Stimulated activated CD8-positive, alpha-beta memory T cell treated with anti-CD3 and anti-CD28 coated beads, Interleukin-15, amount 100 ng/mL, for 4 hours (primary cell): Measurements from ENCODE around the gene MNT.

ENCODE experiments used
- DNase-seq, 2 donors: peaks; one replicate each; pipeline ENCODE4 v3.0.0-alpha.2; 2020; ENCODE audit warnings: low read depth in 2 of 2

MNT gene

DNA sequence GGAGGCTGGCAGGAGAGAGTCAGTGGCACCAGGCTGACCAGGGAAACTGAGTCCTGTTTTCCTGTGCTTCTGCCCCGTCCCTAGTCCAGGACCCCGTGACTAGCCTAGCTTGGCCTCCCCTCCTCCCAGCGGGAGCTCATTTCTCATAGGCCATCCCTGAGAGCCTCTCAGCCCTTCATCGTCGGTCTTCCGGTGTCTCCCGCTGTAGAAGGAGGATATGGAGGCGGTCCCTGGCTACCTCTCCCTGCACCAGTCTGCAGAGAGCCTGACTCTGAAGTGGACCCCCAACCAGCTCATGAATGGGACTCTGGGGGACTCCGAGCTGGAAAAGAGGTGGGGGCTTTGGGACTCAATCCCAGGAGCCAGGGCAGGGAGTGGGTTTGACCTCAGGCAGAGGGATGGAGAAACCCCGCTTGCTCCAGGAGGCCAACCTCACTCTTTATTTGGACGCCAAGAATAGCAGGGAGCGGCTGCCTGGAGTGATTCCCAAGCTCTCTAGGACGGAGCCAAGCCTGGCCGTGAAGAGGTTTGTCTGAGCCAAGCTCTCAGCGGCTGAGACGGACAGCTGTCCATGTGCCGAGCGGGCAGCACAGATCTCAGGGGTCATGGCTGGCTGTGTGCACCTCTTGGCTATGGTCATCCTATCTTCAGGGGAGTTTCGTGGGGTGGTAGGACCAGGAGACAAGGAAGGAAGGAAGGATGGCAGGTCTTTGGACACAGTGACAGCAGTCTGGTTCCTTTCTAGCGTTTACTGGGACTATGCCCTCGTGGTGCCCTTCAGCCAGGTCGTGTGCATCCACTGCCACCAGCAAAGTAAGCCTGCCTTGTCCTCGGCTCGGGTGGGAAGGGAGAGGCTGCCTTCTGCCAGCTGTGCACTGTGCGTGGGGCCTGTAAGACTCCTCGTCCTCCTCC lies 36.8 kb downstream of the MNT start:
- DNase-seq, result no peak

DNA sequence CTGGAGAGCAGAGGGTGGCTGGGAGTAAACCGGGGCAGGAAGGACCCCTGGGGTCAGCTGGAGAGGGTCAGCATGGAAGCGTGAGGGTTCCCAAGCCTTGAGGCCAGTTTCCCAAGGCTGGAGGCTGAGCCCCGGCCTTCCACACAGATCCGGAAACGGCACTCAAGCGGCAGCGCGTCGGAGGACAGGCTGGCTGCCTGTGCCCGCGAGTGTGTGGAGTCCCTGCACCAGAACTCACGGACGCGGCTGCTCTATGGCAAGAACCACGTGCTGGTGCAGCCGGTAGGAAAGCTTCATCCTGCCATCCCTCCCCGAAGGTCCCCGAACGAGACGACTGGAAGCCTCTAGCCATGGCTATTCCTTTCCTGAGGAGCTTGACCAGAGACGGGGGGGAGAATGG lies 37.5 kb downstream of the MNT start:
- no peak for DNase-seq

DNA sequence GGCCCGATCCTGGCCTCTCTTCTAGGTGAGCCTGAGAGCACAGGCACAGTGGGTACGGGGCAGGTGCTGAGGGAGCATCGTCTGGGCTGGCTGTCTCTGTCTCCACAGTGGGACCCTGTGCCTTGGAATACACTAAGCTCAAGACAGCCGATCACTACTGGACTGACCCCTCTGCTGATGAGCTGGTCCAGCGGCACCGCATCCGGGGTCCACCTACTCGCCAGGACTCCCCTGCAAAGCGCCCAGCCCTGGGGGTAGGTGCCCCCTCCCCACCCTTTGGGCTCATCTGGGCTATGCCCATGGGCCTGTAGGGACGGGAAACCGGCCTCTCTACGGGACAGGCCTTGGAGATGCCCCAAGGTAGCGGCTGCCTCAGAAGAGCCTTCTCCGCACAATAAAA lies 38.0 kb downstream of the MNT start:
- DNase-seq, result no peak

DNA sequence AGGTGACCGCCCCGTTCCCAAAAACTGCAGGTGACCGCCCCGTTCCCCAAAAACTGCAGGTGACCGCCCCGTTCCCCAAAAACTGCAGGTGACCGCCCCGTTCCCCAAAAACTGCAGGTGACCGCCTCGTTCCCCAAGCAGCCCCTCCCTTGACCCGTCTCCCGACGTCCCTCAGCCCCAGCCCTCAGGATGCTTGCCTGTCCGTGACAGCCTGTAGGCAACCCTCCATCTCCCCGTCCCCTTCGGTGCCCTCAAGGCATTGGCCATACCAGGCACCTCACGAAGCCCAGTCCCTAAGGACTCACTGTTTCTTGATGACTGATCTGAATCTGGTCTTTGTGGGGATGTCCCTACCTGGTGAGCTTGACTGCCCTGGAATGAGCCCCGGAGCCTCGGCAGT lies 38.4 kb downstream of the MNT start:
- no peak for DNase-seq

DNA sequence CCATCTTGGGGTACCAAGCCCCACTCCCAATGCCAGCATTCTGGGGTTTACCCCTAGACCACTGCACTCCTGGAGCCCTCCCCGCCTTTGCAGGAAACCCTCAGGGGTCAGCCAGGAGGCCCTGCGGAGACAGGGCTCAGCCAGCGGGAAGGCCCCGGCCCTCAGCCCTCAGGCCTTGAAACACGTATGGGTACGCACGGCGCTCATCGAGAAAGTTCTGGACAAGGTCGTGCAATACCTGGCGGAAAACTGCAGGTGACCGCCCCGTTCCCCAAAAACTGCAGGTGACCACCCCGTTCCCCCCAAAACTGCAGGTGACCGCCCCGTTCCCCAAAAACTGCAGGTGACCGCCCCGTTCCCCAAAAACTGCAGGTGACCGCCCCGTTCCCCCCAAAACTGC lies 38.8 kb downstream of the MNT start:
- DNase-seq, result no peak

DNA sequence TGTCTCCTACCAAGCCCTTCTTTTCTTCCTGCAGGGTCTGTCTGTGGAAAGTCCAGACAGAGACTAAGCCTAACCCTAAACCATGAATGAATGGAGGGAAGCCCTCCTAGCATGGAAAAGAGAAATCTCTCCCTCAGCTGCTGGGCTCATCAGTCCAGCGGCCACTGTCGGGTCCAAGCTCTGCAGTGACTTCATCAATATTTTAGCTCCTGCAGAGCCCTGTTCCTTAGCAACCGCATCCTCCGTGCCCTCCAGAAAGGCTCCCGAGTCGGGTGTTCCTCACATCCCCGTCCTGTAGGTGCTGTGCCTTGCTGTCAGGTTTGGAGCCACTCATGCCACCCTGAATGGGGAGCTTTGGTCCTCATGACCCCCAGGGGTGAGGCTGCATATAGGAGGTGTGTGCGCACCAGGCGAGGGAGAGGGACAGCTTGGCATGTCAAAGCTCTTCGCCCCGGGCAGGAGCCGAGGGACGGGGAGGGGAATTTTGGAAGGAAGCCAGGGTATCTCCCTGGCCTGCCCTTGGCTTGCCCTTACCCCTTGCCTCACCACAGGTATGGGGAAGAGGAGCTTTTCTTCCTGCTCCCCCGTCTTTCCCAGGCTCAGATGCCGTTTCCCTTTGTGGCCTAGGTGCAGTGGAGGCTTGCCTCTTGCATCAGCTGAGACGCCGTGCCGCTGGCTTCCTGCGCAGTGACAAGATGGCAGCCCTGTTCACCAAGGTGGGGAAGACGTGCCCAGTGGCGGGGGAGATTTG lies 39.7 kb downstream of the MNT start:
- no peak for DNase-seq

DNA sequence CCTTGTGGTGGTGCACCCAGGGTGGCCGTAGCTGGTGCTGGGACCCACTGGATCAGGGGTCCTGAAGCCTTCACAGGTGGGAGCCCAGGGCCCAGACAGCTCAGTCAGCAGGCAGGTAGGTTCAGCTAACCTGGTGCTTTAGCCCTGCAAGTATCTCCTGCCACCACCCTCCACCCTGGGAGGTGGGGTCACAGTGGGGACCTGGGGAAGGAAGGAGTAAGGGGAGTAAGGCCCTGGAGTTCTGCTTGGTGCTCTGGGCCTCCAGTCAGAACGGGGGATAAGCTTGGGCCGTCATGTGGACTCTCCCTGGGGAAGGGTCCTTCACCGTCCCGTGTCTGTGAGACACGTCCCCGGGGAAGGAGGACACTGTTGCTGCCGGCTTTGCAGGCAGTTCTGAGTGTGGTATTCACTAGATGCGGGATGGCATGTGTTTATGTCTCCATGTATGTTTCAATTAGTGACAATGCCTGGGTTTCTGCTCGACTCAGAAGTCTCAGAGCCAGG lies 42.9 kb downstream of the MNT start:
- no peak for DNase-seq

DNA sequence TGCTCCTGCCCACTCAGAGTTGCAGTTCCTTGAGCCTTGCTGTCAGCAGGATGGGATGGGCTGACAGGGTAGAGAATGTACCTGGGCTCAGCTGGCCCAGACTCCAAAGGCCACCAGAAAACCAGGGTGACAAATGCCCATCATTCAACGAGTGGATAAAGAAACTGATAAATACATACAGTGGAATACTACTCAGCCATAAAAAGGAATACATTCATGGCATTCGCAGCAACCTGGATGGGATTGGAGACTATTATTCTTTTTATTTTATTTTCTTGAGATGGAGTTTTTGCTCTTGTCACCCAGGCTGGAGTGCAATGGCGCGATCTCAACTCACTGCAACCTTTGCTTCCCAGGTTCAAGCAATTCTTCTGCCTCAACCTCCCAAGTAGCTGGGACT lies 43.6 kb downstream of the MNT start:
- DNase-seq, result no peak

DNA sequence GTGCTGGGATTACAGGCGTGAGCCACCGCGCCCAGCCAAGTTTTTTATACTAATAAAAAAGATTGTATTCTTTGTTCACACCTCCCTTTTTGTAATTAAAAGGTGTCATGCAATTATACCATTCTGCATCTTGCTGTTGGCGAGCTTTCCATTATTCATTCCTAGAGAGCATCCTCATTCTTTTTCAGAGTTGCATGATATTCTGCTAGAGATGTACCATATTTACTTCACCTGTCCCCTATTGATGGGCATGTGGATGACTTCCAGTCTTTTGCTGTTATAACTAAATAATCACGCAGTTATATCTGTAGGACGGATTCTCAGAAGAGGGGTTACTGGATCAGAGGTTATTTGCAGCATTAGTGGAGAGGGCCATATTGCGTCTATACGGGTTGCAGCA lies 46.5 kb downstream of the MNT start:
- no peak for DNase-seq

DNA sequence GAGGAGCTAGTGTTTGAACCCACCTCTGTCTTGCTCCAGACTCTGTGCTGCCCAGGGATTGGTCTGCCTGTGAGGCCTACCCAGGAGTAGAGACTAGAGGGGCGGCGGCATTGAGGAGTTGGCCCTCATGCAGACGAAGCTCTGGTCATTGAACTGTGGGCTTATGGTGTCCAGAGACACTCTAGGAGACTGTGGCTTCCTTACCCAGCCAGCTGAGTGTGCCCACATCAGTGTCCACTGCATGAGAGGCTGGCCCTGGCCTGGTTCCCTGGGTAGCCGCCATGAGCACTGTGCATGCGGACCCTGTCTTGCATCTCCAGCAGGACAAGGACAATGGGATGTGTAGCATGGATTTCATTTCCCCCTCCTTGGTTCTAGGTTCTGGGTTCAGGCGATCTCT lies 49.6 kb downstream of the MNT start:
- DNase-seq, result no peak

DNA sequence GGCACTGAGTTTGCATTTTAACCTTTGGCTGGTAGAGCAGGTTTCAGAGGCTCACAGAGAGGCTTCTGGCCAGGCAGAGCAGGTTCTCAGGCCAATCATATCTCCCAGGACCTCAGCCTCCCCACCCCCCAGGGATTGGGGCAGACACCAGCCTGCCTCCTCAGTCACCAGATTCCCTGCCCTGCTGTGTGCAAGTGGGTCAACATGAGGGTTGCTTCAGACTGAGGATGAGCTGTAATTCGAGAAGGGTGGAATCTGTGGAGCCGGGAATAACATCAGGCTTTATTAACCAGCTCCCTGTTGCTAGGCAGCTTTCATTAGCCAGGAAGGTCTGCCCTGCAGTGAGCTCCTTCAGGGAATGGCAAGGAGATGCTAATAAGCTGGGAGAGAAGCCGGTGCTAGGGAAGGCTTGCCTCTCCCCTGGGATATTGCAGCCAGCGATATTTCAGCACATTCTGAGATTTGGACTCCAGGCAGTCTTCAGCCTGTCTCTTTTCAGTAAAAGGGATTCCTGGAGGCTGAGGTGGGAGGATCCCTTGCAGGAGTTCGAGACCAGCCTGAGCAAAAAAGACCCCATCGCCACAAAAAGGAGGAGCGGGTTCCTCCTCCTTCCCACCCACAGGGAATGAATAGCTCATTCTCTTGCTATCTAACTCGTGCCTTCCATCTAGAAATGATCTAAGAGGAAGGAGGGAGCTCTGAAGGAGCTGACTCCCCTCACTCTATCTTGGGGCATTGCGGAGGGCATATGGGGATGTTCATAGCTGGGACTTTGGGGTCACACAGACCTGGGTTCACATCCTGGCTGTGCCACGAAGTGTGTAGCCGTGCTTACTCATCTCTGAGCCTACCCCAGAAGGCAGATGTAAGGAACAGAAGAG lies 52.8 kb downstream of the MNT start:
- DNase-seq, result no peak

DNA sequence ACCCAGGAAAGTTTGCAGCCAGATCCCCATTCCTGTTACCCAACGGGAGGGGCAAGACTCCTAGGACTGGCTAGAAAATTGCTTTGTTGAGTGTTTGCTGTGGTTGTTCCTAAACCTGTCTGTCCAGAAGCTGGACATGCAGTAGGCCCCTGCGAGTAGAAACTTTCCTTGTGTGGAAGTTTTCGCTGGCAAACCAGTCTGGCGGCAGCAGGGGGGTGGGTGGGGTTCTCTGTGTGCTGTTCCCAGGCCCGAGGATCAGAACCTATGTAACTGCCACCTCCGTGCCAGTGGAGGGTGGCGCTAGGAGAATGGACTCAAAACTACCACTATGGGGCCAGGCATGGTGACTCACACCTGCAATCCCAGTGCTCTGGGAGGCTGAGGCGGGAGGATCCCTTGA lies 54.4 kb downstream of the MNT start:
- DNase-seq, result no peak

DNA sequence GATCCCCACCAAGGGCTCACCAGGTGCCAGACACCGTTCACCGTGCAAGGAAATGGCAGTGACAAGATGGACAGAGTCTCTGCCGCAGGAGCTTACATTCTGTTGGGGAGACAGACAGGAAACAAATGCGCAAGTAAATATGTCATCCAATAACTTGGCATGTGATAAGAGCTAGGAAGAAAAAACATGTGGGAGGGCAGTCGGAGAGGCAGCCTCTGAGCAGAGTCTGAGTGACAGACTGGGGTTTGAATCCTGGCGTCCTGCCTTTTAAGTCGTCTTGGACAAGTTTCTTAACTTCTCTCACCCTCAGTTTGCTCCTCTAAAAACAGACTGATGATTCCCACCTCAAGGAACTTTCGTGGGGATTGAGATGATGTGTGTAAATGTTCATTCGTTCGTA lies 56.3 kb downstream of the MNT start:
- DNase-seq, result no peak

DNA sequence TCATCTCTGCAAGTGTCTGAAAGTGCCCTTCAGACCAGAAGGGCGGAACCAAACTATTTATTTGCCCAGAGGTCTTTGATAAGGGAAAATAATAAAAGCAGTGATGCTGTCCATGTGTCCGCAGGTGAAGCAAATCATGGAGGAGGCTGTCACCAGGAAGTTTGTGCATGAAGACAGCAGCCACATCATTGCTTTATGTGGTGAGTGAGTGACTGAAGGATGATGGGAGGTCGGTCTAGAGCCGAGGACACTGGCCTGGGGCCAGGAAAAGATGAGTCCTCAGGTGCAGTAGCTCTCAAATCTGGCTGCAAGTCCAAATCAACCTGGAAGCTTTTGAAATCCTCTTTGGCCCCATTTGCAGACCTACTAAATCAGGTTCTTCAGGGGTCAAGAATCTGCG lies 57.4 kb downstream of the MNT start:
- DNase-seq, result peak in 1 of 2 donors; percentile 18

DNA sequence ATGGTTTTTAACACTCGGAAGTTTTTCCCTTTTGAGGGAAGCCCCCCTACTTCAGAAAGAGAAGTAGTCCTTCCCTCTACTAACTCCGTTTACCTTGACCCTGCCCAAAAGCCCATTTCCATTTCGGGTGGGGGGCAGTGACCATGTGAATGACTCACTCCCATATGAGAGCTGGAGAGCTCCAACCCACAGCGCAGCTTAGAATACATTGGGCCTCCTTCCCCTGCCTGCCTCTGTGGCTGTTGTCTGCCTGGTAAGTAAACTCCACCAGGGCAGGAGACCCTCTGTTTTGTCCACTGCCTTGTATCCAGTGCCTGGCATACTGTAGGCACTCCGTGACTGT lies 62.6 kb downstream of the MNT start:
- no peak for DNase-seq

DNA sequence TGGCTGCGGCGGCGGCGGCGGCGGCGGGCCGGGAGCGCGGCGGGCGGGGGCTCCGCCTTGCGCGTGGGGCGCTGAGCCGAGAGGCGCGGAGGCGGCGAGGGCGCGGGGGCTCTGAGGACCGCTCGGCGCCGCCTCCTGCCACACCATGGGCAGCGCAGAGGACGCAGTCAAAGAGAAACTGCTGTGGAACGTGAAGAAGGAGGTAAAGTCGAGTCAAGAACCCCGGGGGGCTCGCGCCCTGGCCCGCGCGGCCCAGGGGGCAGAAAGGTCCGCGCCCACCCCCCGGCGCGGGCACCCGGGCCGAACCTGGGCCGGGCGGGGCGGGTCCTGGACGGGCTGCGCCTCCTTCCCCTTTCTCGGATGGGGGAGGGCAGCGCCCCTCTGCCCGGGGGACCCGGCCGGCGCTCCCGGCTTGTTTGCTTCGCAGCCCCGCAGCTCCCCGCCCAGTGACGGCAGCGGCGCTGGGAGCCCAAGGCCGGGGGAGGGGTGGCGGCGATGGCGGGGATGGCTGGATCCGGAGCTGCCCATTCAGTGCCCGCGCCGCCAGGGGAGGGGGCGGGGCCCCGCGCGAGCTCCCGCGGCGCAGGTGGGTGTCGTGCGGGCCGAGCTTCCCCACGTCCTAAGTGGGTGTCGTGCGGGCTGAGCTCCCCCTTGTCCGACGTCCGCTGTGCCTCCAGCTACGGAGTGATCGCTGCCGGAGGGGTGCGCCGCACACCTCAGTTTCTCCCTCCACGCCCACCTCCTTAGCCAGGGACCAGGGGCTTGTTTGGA lies 63.1 kb downstream of the MNT start:
- peak in 1 of 2 donors; percentile 23 for DNase-seq

DNA sequence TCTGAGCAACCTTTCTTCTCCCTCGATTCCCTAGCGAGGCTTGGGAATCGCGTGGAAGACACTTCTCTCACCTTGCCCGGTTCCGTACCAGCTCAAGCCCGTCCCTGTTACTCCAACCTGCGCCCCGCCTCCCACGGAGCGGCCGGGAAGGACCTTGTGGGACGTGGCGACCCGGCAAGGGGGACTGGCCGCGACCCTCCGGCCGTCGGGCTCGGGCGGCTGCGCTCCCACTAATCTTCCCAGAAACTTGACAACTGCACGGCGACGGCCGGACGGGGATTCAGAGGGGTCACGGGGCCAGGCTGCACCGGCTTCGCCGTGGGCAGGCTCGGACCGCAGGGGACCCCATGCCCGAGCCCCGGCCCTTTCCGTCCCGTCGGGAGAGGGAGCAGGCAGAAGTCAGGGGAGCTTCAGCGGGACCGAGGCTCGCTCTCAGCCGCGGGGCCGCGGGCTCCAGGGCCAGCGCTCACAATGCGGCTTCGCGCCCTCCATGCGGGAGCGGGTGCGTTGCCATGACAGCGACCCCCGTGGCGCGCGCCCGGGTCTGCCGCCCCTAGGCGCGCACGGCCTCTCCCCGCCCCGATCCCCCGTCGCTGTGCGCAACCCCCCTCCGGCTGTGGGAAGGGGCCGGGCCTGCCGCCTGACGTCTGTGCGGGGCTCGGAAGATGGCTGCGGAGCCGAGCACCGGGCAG lies 63.9 kb downstream of the MNT start, which contains the start of gene SGSM2:
Gene SGSM2 (plus strand): TSS at position 650 of the 692 bp plus-strand sequence. CDS start 188 bp downstream, outside the sequence.
- DNase-seq, result peak; percentile 42 to 50

DNA sequence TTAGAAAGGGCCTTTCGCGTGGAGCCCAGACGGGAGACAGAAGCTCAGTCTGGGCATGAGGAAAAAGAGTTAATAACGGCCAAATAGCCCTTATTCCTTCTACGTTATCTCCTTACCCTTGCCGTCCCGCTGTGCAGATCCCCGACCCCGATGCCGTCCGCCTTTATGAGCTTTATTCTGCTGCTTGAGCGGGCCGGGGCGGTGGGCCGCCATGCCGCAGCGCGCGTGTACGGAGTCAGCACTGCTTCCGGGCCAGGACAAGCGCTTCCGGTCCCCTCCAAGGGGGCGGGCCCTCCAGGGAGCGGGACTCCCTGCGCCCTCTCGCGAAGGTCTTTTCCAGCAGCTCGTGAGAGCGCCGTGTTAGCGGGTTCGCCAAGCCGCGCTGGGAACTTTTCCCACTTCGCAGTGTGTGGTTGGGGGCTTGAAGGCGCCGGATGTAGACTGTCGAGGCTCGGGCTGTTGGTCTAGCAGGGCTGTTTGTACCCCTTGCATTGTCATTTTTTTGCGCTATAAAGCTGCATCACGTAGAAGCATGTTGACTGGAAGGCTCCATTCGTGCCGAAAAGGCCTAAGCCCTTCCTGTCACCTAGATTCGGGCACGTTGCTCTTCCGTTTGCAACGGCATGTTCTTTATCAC lies 64.5 kb downstream of the MNT start, which contains the start of gene TSR1:
Gene TSR1 (minus strand): TSS at position 243 of the 637 bp plus-strand sequence. CDS start 30 bp downstream, at position 213.
- DNase-seq, result peak; percentile 78 to 82

DNA sequence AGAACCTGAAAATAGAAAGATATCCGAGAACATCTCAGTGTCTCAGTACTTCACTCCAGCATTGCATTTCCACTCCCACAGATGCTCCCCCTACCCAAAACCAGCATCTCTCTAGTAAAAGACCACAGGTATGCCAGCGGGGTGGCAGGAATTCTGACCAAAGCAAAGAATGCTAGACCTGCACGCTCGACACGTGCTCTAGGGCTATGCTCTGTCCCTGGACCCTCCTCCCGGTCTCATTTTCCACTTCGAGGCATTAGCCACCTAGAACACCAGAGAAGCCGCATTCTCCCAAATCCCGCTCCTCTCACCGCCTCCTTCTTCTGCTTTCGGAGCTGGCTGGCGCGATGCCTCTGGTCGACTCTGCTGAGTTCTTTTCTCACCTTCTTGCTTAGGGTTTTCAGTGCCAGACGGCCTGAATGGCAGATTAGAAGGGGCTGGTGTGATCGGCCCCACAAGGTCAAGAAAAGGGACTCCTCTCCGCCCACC lies 65.1 kb downstream of the MNT start:
- DNase-seq, result no peak
